ENCODE results near the gene DUOXA2.
"Not testable (repeated sequence)": the region's sequence is repeated elsewhere in the genome, so short reads cannot be mapped to it uniquely, and the experiment has no call there.

DUOXA2 gene

DNA sequence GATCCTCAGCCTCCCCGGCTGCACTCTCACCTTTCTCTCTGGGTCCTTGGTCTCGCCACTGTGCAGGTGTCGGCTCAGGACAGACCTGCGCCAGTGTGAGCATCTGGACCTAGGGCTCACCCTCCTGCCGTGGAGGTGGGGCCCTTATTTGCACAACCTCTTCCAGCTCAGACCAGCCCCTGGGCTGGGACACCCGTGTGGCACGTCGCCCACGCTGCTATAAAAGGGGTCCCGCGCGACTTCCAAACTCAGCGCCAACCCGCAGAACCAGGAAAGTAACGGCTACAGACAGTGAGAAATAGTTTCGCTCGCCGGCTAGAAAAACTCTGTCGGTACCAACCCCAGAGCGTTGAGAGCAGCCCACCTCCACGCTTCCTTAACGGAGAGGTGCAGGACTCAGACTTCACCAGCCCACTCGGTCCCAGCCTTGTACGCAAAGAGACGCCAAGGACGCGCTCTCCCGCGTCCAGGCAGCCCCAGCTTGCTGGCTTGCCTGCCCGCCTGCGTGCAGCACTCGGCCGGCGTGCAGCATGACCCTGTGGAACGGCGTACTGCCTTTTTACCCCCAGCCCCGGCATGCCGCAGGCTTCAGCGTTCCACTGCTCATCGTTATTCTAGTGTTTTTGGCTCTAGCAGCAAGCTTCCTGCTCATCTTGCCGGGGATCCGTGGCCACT is at the start of gene DUOXA2, which contains the start of gene DUOX2:
Gene DUOXA2 (plus strand): TSS at position 251 of the 675 bp plus-strand sequence. CDS start 280 bp downstream, at position 531.
Gene DUOX2 (minus strand): TSS at position 97 of the 675 bp plus-strand sequence. CDS start 761 bp downstream, outside the sequence.
- DNase-seq: no peak

GRCh38 chr15:45064386-45064785 is 49.7 kb upstream of the DUOXA2 start:
- peak; percentile 21 for DNase-seq

DNA sequence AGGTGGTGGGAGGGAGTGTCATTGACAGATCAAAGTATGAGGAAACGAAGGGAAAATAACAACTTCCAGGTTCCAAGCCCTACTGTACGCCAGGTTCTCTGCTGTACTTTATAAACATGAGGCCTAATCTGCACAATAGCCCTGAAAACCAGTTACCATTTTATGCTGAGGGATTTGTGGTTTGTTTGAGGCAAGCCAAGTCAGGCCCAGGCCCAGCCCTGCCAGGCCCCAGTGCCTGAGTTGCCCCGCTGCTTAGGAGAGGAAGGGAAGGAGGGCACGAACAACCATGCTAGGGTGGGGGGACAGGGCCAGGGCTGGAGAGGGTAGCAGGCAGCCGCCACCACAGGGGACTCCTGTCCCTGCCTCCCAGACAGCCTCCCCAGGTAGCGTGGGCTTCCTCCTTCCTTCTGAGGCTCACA is 44.2 kb upstream of the DUOXA2 start:
- DNase-seq: not testable (repeated sequence)

DNA sequence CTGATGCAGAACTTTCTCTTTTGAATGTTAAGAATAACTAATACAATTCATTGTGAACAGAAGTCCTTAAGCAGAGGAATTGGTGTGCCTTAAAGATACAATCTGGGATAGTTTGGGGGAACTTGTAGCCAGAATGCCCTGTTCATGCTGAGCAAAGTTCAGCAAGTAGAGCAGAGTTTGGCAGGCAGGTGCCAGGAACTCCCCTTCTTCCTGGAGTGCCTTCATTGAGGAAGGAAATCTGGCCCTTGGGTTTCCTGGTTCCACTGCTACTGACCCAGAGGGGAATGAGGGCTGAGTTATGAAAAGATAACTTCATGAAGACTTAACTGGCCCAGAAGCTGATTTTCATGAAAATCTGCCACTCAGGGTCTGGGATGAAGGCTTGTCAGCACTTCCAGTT is 40.5 kb upstream of the DUOXA2 start:
- DNase-seq: not testable (repeated sequence)

- not testable (repeated sequence) for DNase-seq
Observed at GRCh38 chr15:45075440-45076320, 38.4 kb upstream of the DUOXA2 start.

DNA sequence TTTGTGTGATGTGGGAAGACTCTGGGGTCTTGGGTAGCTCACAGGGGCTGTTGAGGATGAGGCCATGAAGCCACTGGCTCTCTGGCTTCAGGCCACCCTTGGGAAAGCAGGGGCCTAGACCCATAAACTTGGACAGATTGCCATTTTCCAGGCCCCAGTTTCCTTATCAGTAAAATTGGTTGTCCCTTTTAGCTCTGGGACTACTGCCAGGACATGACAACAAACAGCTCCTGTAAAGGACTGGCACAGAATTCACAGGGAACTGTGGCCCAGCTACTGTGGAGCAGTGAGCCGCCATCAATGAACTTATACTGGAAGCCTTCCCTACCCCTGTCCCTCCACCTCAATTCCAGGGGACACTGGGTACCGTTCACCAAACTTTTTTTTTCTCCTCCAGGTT is 36.7 kb upstream of the DUOXA2 start:
- not testable (repeated sequence) for DNase-seq

GRCh38 chr15:45079201-45079600 is 34.9 kb upstream of the DUOXA2 start:
- DNase-seq: not testable (repeated sequence)

DNA sequence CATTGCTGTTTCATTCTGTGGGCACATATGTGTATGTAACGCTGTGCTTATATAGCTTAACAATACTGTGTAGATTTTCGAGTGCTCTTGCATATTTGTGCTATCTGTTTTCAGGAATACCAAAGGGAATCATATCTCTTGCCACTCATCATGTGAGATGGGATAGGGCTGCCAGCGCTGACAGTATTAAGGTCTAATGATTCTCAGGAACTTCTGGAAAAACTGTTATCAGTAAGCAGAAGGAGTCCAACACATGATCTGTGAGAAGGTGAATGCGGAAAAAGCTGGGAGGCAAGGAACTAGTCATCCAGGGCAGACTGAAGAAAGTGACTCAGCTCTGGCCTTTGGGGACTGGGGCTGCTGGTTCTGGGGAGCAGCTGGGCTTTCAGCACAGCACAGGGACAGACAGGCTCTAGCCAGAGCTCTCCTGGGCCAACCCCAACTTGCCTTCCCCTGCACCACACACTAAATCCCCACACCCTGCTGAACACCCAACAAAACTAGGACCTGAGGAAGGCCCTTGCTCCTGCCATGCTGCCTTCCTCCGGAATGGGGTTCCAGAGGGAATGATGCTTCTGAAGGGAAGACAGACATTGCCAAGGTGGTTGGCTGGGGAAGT is 34.4 kb upstream of the DUOXA2 start:
- DNase-seq: peak; percentile 61

DNA sequence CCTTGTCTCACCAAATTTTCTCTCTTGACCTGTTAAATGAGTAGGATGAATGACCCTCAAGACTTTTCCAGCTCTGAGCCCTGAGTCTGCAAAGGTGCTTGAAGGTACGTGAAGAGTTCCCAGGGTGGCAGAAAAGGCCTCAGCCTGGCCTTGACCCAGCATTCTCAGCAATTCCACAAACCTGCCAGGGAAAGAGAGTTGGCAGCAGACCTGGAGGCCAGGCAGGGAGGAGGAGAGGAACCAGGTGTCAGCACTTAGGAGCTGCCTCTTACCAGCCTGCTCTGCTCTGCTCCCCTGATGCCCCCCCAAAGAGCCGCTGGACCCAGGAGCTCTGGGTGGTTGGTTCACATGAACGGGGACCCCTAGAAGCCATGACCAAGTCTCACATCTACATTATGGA is 33.5 kb upstream of the DUOXA2 start:
- not testable (repeated sequence) for DNase-seq

DNA sequence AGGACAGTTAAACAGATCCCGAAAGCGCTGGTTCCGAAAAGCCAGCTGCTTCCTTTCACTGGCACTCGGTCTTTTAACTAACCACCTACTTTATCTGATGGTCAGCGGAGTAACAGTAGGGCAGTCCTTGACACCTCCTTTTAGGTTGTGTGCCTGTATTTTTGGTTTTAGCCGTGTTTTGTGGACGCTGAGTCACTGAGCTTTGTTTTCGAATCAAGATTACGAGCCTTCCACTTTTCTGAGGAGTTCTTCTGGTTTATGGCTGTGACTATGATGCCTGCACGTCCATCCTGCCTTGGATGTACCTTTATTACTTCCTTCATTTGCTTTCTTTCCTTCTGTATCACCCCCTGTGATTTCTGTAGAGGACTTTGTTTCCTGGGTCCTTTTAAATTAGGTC is 31.7 kb upstream of the DUOXA2 start:
- DNase-seq: not testable (repeated sequence)

DNA sequence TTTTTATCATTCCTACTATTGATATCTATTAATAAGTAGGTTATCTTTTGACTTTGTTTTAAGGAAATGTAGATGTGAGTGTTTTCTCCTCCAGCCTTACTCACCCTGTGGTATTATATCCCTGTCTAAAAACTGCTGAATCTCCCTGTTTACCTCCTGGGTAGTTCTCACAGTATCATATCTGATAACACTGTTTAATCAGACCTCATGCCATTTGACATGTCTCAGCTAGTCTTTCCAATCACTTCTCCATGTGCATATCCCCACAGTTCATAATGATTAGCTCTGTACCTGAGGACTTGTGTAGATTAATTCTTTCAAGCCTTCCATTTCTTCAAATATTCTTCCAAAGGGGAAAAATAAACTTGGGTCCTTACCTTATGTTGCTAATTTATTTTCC is 30.9 kb upstream of the DUOXA2 start:
- DNase-seq: no peak

DNA sequence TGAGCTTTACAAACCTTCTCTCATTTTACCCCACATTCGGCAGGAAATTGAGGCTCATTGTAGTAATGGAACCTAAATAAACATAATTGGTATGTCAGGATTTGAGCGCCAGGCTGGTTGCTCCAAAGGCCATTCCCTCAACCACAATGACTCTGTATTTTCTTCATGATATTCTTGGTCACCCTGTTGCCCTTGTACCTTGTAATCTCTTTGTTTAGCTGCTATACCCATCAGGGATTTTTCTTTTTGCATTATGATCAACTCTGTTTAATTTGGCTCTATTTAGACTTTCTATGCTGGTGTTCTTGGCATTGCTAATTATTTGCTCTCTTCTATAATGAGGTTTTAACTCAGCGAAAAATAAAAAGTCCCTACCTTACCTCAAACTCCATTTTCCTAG is 30.0 kb upstream of the DUOXA2 start:
- DNase-seq: no peak

GRCh38 chr15:45087513-45087912 is 26.6 kb upstream of the DUOXA2 start:
- no peak for DNase-seq

- DNase-seq: peak; percentile 70
Observed at GRCh38 chr15:45088801-45089711, 25.1 kb upstream of the DUOXA2 start.

GRCh38 chr15:45089712-45090373 is 24.3 kb upstream of the DUOXA2 start:
- no peak for DNase-seq

DNA sequence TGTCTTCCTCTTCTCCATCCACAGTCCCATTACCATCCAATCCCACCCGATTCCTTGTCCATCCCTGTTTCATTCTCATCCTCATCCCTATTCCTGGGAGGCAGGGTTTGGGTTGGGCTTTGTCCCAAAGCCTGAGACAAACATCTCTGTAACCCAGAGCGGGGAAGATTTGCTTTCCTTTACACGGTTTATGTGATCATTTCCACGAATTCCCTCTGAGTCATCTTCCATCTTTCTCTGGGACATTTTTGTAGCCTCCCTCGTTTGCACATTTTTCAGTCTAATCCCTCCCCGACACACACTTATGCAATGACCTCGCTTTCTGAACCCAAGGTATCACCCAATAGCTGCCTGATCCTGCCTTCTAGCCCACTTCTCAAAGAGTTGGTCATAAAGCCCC is 23.0 kb upstream of the DUOXA2 start:
- DNase-seq: no peak

- no peak for DNase-seq
Observed at GRCh38 chr15:45091576-45091975, 22.6 kb upstream of the DUOXA2 start.

- no peak for DNase-seq
Observed at GRCh38 chr15:45093013-45093412, 21.1 kb upstream of the DUOXA2 start.

DNA sequence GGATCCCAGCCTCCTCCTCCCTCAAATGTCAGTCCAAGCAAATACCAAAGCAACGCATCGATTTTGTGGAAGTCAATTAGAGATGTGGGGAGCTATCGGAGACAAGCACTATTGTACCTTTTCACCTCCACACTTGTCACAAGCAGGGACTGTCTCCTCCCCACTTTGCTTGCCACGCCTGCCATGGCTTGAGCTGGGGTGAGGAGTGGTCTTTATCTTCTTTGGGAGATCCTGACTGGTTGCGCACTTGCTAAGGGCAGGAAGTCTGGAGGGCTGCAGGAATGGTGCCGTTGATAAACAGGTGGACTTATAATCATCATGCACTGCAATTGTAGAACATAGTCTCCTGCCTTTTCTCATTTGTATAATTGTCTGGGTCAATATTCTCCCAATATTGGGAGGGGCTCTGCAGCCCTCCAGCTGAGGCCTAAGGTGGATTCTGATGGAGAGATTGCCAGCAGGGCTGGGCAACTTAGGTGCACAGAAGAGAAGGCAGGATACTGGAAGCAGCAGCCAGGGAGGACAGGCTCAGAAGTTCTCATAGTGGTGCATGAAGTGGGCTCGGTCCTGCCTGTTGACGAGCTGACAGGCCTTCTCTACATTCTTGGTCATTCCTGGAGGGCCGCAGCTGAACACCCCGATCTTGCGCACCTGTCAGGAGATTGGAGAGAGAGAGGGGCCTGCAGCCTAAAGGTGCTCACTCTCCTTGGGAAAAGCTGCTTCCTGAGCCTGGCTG is 20.3 kb upstream of the DUOXA2 start:
- no peak for DNase-seq

- DNase-seq: peak; percentile 53
Observed at GRCh38 chr15:45094358-45094730, 19.8 kb upstream of the DUOXA2 start.

GRCh38 chr15:45095661-45096060 is 18.5 kb upstream of the DUOXA2 start:
- DNase-seq: no peak
